Gastrocnemius medialis (tissue), 4 donors: ENCODE results near the gene HIVEP3.

Experiments used
- POLR2A ChIP-seq, 2 donors: fragments of 450-650 bp; IDR thresholded peaks; one replicate each; pipeline ENCODE4 v1.6.1; 2017; ENCODE audit warnings: antibody characterized with exemption in 2 of 2, mild to moderate bottlenecking in 2 of 2, moderate library complexity in 2 of 2
- TF ChIP-seq, protein P1 (sequence below), 5 experiments: fragments of 450-650 bp in 3 of 5; fragments of 200-600 bp in 2 of 5; sonication (generic) in 2 of 5; IDR thresholded peaks in 4 of 5; conservative IDR thresholded peaks in 1 of 5; 1 replicate in 4 of 5; 2 replicates in 1 of 5; pipeline ENCODE4 v1.5.1; 2016 to 2019; ENCODE audit warnings: antibody characterized with exemption in 5 of 5, mild to moderate bottlenecking in 3 of 5, moderate library complexity in 3 of 5

DNA sequence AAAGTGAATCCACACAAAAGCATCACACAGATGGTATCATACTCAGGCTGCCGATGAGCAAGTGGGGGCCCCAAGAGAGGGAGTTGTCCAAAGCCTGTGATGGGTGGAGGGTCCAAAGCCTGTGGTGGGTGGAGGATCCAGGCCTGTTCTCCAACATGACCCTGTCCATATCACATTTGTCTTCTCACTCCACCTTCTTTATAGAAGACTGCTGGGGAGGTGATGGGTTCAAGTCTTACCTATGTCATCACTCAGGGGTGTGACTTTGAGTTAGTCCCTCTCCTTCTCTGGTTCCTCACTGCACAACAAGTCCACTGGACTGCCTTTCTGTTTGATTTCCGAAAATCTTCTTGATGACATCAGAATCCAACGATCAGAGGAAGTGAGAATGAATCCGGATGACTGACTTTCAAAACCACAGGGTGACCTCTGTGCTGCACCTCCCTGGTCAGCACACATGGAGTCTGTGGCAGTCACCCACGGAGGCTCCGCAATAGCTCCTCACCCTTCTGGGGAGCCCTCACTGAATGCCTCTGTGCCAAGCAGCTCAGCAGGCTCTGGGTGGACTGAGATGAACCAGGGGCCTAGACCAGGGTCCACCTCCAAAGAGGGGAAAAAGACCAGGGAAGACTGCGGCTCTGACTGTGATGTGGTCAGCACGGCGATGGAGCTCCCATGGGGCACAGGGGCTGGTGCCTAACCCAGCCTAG is 166.8 kb downstream of the HIVEP3 start:
- TF ChIP-seq, protein P1, sequence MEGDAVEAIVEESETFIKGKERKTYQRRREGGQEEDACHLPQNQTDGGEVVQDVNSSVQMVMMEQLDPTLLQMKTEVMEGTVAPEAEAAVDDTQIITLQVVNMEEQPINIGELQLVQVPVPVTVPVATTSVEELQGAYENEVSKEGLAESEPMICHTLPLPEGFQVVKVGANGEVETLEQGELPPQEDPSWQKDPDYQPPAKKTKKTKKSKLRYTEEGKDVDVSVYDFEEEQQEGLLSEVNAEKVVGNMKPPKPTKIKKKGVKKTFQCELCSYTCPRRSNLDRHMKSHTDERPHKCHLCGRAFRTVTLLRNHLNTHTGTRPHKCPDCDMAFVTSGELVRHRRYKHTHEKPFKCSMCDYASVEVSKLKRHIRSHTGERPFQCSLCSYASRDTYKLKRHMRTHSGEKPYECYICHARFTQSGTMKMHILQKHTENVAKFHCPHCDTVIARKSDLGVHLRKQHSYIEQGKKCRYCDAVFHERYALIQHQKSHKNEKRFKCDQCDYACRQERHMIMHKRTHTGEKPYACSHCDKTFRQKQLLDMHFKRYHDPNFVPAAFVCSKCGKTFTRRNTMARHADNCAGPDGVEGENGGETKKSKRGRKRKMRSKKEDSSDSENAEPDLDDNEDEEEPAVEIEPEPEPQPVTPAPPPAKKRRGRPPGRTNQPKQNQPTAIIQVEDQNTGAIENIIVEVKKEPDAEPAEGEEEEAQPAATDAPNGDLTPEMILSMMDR (IDR thresholded peaks at IDR 0.05 in 4 of 5, conservative IDR thresholded peaks at IDR 0.05 in 1 of 5): no peak
- TF ChIP-seq POLR2A (IDR thresholded peaks at IDR 0.05): no peak
